GM13977 (cell line): ENCODE results near the gene FASTK.

ENCODE experiments used
- DNase-seq: peaks from one replicate; pipeline ENCODE4 v3.0.0; 2012; ENCODE audit warnings: low spot score
- CTCF ChIP-seq: IDR thresholded peaks from 2 replicates; pipeline ENCODE4 v1.5.1; 2012; ENCODE audit warnings: mild to moderate bottlenecking, control low read depth; ENCODE audit not compliant: insufficient read depth; ENCODE audit errors: extremely low read depth, missing control alignments
- in situ Hi-C: fragments of 300-500 bp; cut with MboI; formaldehyde crosslinking; loops from one replicate; pipeline ENCODE4 v1.12.0; 2022; ENCODE audit warnings: low sequenced_read_pairs, low pct_unique_long_range_greater_than_20kb, mixed read lengths, inconsistent platforms; ENCODE audit not compliant: unreplicated experiment

The FASTK gene

GRCh38 chr7:151040616-151041375 is 39.8 kb downstream of the FASTK start:
- no peak for TF ChIP-seq CTCF
- DNase-seq, result no peak
- in situ Hi-C loops, result no loop called here

GRCh38 chr7:151039850-151040548 is 40.6 kb downstream of the FASTK start:
- no peak for TF ChIP-seq CTCF
- in situ Hi-C loops, result no loop called here
- no peak for DNase-seq

- DNase-seq, result no peak
- in situ Hi-C loops, result no loop called here
- TF ChIP-seq CTCF, result no peak
Observed at GRCh38 chr7:151038951-151039849, 41.4 kb downstream of the FASTK start.

- no peak for DNase-seq
- in situ Hi-C loops, result no loop called here
- no peak for TF ChIP-seq CTCF
Observed at GRCh38 chr7:151035902-151036301, 44.7 kb downstream of the FASTK start.

- in situ Hi-C loops, result no loop called here
- DNase-seq, result no peak
- no peak for TF ChIP-seq CTCF
Observed at GRCh38 chr7:151035026-151035717, 45.4 kb downstream of the FASTK start.
